WTC11 (cell line): Measurements from ENCODE around the gene SMAP1.

Experiments
- ATF3 ChIP-seq: sonication (generic); formaldehyde crosslinking; conservative IDR thresholded peaks from 2 replicates; pipeline ENCODE4 v1.8.1; 2022; ENCODE audit warnings: mild to moderate bottlenecking, missing genetic modification reagents
- CTCF ChIP-seq: fragments of 200-600 bp; IDR thresholded peaks from 2 replicates; pipeline ENCODE4 v1.8.0; 2022; ENCODE audit warnings: antibody characterized with exemption
- HMGXB4 ChIP-seq: sonication (generic); formaldehyde crosslinking; IDR thresholded peaks from 2 replicates; pipeline ENCODE4 v1.8.1; 2023; ENCODE audit warnings: mild to moderate bottlenecking, moderate library complexity, missing genetic modification reagents
- JUN ChIP-seq: sonication (generic); formaldehyde crosslinking; IDR thresholded peaks from 2 replicates; pipeline ENCODE4 v1.8.0; 2023; ENCODE audit warnings: mild to moderate bottlenecking, missing genetic modification reagents
- SP1 ChIP-seq: sonication (generic); formaldehyde crosslinking; conservative IDR thresholded peaks from 2 replicates; pipeline ENCODE4 v1.8.1; 2022; ENCODE audit warnings: missing genetic modification reagents
- TEAD1 ChIP-seq: sonication (generic); formaldehyde crosslinking; IDR thresholded peaks from 2 replicates; pipeline ENCODE4 v1.8.0; 2022; ENCODE audit warnings: mild to moderate bottlenecking, missing genetic modification reagents
- TF ChIP-seq, protein P1 (sequence below): sonication (generic); formaldehyde crosslinking; IDR thresholded peaks from 2 replicates; pipeline ENCODE4 v1.8.1; 2022; ENCODE audit warnings: missing genetic modification reagents, borderline replicate concordance
- TF ChIP-seq, protein P2 (sequence below): sonication (generic); formaldehyde crosslinking; IDR thresholded peaks from 2 replicates; pipeline ENCODE4 v1.8.1; 2022; ENCODE audit warnings: low read depth, mild to moderate bottlenecking, moderate library complexity, missing genetic modification reagents, borderline replicate concordance
- TF ChIP-seq, protein P3 (sequence below): sonication (generic); formaldehyde crosslinking; IDR thresholded peaks from 2 replicates; pipeline ENCODE4 v1.8.1; 2022; ENCODE audit warnings: mild to moderate bottlenecking, moderate library complexity, missing genetic modification reagents

- TF ChIP-seq CTCF (no peak), HMGXB4 (no peak), ATF3 (no peak), TEAD1 (CRISPR knock-in tag) (no peak), JUN (CRISPR knock-in tag) (no peak), SP1 (CRISPR knock-in tag) (no peak)
- TF ChIP-seq, protein P1, sequence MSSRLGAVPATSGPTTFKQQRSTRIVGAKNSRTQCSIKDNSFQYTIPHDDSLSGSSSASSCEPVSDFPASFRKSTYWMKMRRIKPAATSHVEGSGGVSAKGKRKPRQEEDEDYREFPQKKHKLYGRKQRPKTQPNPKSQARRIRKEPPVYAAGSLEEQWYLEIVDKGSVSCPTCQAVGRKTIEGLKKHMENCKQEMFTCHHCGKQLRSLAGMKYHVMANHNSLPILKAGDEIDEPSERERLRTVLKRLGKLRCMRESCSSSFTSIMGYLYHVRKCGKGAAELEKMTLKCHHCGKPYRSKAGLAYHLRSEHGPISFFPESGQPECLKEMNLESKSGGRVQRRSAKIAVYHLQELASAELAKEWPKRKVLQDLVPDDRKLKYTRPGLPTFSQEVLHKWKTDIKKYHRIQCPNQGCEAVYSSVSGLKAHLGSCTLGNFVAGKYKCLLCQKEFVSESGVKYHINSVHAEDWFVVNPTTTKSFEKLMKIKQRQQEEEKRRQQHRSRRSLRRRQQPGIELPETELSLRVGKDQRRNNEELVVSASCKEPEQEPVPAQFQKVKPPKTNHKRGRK (CRISPR knock-in tag): no peak
- TF ChIP-seq, protein P2, sequence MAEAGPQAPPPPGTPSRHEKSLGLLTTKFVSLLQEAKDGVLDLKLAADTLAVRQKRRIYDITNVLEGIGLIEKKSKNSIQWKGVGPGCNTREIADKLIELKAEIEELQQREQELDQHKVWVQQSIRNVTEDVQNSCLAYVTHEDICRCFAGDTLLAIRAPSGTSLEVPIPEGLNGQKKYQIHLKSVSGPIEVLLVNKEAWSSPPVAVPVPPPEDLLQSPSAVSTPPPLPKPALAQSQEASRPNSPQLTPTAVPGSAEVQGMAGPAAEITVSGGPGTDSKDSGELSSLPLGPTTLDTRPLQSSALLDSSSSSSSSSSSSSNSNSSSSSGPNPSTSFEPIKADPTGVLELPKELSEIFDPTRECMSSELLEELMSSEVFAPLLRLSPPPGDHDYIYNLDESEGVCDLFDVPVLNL (CRISPR knock-in tag): no peak
- TF ChIP-seq, protein P3, sequence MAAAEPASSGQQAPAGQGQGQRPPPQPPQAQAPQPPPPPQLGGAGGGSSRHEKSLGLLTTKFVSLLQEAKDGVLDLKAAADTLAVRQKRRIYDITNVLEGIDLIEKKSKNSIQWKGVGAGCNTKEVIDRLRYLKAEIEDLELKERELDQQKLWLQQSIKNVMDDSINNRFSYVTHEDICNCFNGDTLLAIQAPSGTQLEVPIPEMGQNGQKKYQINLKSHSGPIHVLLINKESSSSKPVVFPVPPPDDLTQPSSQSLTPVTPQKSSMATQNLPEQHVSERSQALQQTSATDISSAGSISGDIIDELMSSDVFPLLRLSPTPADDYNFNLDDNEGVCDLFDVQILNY: no peak
Observed at GRCh38 chr6:70894001-70894400, 226.3 kb downstream of the SMAP1 start.
